HG03520 (cell line): Measurements from ENCODE around the gene OSER1.

Experiments
- ATAC-seq: cut with Tn5 transposase; IDR thresholded peaks from one replicate; pipeline ENCODE4 v1.9.1; 2021; ENCODE audit warnings: mild to moderate bottlenecking, moderate library complexity; ENCODE audit not compliant: unreplicated experiment

Gene OSER1

DNA sequence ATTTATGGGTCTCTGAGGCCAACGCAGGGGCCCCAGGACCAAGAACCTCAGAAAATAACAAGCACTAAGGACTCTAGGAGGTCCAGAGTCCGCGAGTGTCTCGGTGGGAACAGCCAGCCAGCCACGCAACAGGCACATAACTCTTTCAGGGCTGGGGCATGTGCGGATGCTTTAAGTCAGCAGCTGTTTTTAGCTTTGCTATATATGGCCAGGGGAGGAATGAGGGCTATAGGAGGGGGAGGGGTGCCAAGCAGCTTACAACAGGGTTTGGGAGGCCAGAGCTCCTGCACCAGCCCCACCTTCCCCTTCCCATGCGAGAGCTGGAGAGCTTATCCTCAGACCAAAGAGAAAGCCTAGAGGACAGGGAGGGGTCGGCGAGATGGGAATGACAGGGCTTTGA, 29.8 kb downstream of the OSER1 start:
- ATAC-seq: no peak

DNA sequence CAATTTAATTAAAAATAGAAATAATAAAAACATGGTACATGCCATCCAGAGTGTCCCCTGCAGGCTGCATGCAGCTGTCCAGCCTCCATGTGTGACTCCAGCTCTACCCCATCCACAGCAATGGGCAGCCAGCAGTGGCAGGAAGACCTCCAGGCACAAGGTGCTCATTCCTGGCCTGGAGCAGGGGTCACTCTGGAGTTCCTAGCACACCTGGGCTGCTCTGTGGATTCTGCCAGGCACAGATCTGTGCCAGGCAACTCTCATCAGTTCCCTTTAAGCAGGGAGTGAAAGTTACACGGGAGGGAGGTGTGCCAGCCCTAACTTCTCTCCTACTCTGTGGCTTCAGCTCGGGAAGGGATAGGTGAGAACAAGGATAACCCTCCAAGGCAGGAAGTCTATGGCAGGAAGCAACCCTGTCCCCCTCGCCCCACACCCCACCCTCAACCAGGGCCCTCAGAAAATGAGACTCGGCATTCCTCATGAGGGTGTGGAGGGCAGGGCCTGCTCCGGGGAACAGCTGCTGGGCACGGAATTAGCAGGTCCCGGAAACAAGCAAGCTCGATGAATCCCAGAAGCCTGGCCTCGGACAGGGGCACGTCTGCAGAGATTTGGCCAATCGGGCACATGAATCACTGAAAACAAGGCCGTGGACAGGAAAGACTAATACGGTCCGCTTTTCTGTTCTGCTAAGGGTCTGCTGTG, 33.6 kb downstream of the OSER1 start:
- ATAC-seq: no peak

- ATAC-seq: no peak
These were observed 35.4 kb downstream of the OSER1 start for GRCh38 chr20:44174996-44175765.

DNA sequence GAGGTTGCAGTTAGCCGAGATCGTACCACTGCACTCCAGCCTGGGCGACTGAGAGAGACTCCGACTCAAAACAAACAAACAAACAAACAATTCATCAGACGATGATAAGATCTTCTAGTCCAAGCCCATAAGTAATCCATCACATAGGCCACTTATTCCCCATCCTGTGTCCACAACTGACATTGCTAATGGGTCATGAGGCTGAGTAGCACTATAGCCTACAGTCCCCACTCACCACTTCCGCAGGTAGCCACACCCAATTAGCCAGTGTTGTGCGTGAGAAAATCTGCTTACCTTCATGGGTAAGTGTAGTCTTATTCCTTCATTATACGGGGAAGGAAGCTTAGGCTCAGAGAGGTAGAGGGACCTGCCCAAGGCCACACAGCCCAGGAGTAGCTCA, 36.7 kb downstream of the OSER1 start:
- no peak for ATAC-seq

- ATAC-seq: no peak
These were observed 37.5 kb downstream of the OSER1 start for GRCh38 chr20:44173116-44173515.

- ATAC-seq: no peak
These were observed 38.0 kb downstream of the OSER1 start for GRCh38 chr20:44172572-44172950.

DNA sequence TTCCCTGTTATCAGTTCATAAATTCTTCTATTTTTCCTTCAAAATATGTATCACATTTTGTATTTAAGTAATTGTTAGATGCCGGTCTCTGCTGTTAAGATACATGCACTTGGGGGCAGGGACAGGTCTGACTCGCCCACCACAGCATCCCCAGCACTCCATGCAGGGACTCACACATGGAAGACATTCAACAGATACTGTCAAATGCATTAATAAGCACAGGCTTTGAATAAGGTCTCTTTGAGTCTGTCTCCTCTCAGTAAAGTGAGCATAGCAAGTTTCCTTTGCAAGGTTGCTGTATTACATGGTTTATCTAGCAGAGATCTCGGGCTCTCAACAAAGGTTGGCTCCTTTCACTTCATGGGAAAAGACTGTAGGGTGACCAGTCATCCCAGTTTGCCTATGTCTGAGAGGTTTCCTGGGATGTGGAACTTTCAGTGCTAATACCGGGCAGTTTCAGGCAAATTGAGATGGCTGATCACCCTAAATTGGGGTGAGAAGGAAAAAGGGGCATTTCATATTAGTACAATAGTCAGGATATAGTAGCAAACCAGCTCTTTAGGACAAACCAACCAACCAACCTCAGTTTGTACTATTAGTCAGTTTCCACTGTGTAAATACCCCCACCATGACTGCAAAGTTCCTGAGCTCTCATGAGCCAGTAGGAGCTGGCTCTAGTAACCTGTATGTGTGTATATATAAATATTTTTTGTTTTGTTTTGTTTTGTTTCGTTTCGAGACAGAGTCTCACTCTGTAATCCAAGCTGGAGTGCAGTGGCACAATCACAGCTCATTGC, 38.6 kb downstream of the OSER1 start:
- no peak for ATAC-seq

- ATAC-seq: no peak
These were observed 39.7 kb downstream of the OSER1 start for GRCh38 chr20:44170816-44171410.

DNA sequence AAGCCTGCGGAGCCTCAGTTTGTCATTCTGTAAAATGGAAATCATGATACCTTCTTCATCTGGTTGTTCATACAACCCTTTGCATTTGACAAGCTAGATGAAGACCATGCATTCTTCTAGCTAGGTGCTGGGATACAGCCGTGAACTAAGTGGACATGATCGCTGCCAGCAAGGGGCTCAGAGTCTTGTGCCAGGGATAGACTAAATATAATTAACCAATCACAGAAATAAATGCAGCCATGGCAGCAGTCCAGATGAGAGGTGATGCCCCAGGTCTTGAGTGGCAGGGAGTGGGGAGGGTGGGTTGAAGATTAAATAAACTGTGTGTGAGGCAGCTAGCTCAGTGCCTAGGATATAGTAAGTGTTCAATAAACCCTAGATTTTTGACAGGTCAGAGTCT, 42.8 kb downstream of the OSER1 start:
- ATAC-seq: no peak

DNA sequence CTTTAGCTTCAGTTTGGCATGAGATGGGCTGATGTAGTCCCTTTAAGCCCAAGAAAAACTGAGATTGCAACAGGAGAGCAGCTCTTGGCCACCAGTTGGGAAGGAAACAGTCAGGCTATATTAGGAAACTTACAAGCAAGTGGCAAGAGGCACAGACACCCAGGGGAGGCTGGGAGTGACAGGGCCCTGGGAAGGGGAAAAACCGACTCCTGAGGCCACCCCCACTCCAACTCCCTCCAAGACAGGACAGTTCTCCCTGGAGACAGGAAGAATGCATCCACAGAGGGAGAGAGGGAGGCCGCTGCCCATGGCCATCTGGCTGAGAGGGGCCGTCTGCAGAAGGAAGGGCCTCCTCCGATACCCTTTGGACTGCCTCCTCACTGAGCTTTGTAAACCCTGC, 44.1 kb downstream of the OSER1 start:
- ATAC-seq: no peak

DNA sequence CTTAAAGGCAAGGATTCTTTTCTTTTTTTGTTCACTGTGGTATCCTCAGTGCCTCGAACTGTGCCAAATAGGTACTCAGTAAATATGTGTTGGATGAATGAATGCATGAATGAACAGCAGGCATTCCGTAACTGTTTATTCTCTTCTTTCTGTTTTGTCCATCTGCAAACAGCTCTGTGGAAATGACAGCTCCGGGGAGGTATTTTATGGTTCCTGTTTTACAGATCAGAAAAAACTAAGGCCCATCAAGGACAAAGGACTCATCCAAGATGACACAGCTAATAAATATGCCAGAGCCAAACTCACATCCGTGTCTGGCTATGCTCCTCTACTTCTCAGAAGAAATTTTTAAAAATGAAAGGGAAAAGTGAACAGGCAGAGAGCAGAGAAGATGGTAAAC, 44.6 kb downstream of the OSER1 start:
- no peak for ATAC-seq

- no peak for ATAC-seq
These were observed 50.4 kb downstream of the OSER1 start for GRCh38 chr20:44160133-44160532.

GRCh38 chr20:44159711-44160110, 50.9 kb downstream of the OSER1 start:
- ATAC-seq: no peak

- ATAC-seq: no peak
These were observed 51.4 kb downstream of the OSER1 start for GRCh38 chr20:44159125-44159524.

DNA sequence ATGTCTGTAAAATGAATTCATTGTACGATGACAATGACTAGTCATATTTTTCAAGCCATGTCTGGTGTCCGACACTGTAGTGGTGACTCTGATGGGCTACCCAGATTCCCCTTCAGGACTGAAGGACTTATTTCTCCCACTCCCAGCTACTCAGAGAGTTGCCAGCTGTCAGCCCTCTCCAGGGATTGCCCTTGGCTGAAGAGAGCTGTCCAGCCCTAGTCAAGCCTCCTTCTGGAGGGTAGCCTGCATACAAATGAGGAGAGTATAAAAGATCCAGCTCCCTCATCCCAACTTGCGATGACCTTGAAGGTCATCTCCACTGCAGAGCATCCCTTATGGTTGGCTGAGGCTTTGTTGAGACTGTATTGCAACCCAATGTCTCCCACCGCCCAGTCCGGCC, 53.5 kb downstream of the OSER1 start:
- ATAC-seq: no peak

GRCh38 chr20:44154521-44155001, 56.0 kb downstream of the OSER1 start:
- ATAC-seq: no peak

DNA sequence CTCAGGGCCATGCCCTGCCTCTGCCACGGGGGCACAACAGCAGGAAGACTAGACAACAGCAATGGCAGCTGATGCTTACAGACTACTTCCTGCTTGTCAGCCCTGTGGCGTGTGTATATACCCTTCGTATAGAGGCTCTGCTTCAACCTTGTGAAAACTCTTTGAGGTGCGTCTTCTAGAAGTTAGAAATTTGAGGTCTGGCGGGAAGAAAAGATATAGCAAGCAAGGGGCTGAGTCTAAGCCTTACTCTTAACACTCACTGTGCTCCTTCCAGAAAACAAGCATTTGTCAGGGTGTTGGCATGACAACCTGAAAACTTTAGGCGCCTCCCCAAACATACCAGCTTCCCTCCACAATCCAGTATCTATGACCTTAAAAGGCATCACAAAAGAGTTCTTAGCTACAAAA, 56.9 kb downstream of the OSER1 start:
- no peak for ATAC-seq

- no peak for ATAC-seq
These were observed 58.8 kb downstream of the OSER1 start for GRCh38 chr20:44151621-44152416.

- ATAC-seq: no peak
These were observed 64.3 kb downstream of the OSER1 start for GRCh38 chr20:44146272-44146671.
